Vagina (tissue), 2 donors: Measurements from ENCODE around the gene SLC25A23.

Experiments
- CTCF ChIP-seq, 3 experiments: fragments of 450-650 bp in 2 of 3; fragments of 200-600 bp in 1 of 3; sonication (generic) in 1 of 3; IDR thresholded peaks; one replicate each; pipeline ENCODE4 v1.5.1; 2017 to 2019; ENCODE audit warnings: antibody characterized with exemption in 3 of 3, mild to moderate bottlenecking in 2 of 3, moderate library complexity in 2 of 3
- POLR2A ChIP-seq, 2 donors: fragments of 450-650 bp; IDR thresholded peaks; one replicate each; pipeline ENCODE4 v1.6.1; 2017; ENCODE audit warnings: antibody characterized with exemption in 2 of 2, mild to moderate bottlenecking in 2 of 2, moderate library complexity in 2 of 2
- POLR2AphosphoS5 ChIP-seq, 2 donors: sonication (generic); formaldehyde crosslinking; IDR thresholded peaks; one replicate each; pipeline ENCODE4 v1.9.0; 2017; ENCODE audit warnings: antibody characterized with exemption in 2 of 2, mild to moderate bottlenecking in 2 of 2, low read depth in 1 of 2; ENCODE audit not compliant: insufficient read depth in 1 of 2

- TF ChIP-seq CTCF (IDR thresholded peaks at IDR 0.05) (no peak), POLR2A (IDR thresholded peaks at IDR 0.05) (no peak), POLR2AphosphoS5 (IDR thresholded peaks at IDR 0.05; ENCODE audit: insufficient read depth in 1 of 2, low read depth in 1 of 2) (no peak)
These were observed 39.6 kb upstream of the SLC25A23 start for GRCh38 chr19:6499052-6499790.
